A549 (cell line): ENCODE data around the gene LRRC4C. TPM values are rescaled to one million over a fixed set of nuclear protein-coding genes. Genes with fewer than 3 reads are reported as not detected.

Source experiments
- ATAC-seq, 2 experiments: fragments of 200-7000 bp in 1 of 2; fragments of >200 bp in 1 of 2; cut with Nextera tagmentation in 1 of 2; cut with Tn5 transposase in 1 of 2; 3 replicates each; pipeline versions ENCODE4 v1.8.0 to v1.9.1; 2018 to 2020; ENCODE audit warnings: mild to moderate bottlenecking in 1 of 2, moderate library complexity in 1 of 2
- CTCF ChIA-PET: fragments of 300-600 bp; sonication (Branson Sonifier 250); formaldehyde crosslinking; extraction: SDS; loops from one replicate; lab custom pipeline; 2021; ENCODE audit warnings: antibody characterized with exemption, inconsistent platforms; lab: Yijun Ruan, JAX
- POLR2A ChIA-PET: fragments of 350-600 bp; formaldehyde crosslinking; extraction: SDS; loops from one replicate; lab custom pipeline; 2021; ENCODE audit warnings: antibody characterized with exemption, inconsistent platforms; lab: Yijun Ruan, JAX
- DNase-seq, 2 experiments: peaks; one replicate each; pipeline versions ENCODE4 v3.0.0 to v3.0.0-alpha.2; 2011 to 2016; ENCODE audit warnings: low read depth in 1 of 2, low spot score in 1 of 2
- FAIRE-seq: peaks from 2 replicates; lab custom pipeline; 2011; peaks lifted over from hg19 to GRCh38; lab: Jason Lieb, UNC
- H3K27ac ChIP-seq, 2 experiments: fragments of >200 bp; sonication (Bioruptor Twin); formaldehyde crosslinking; 3 replicates each; pipeline ENCODE4 v1.5.1; 2016 to 2017
- H3K4me1 ChIP-seq: fragments of >200 bp; sonication (Bioruptor Twin); formaldehyde crosslinking; 3 replicates; pipeline ENCODE4 v1.6.1; 2016
- H3K4me2 ChIP-seq: fragments of >200 bp; sonication (Bioruptor Twin); formaldehyde crosslinking; 3 replicates; pipeline ENCODE4 v1.6.1; 2016
- H3K4me3 ChIP-seq: fragments of >200 bp; sonication (Bioruptor Twin); formaldehyde crosslinking; 3 replicates; pipeline ENCODE4 v1.5.1; 2016
- H3K9me3 ChIP-seq: fragments of >200 bp; sonication (Bioruptor Twin); formaldehyde crosslinking; 3 replicates; pipeline ENCODE4 v1.6.1; 2016
- CBX2 ChIP-seq: fragments of 200-600 bp; sonication (generic); IDR thresholded peaks from 2 replicates; pipeline ENCODE4 v1.6.1; 2016; ENCODE audit warnings: low read depth, mild to moderate bottlenecking, borderline replicate concordance
- CEBPB ChIP-seq, 2 experiments: fragments of >200 bp in 1 of 2; sonication (Bioruptor Twin) in 1 of 2; formaldehyde crosslinking in 1 of 2; IDR thresholded peaks; 2 replicates each; pipeline ENCODE4 v1.6.1; 2012 to 2016
- CHD2 ChIP-seq: fragments of 150-350 bp; IDR thresholded peaks from 2 replicates; pipeline ENCODE4 v1.6.1; 2014; ENCODE audit warnings: low read length; ENCODE audit not compliant: partially characterized antibody
- CHD4 ChIP-seq: fragments of 200-600 bp; sonication (generic); IDR thresholded peaks from 2 replicates; pipeline ENCODE4 v1.6.1; 2016; ENCODE audit warnings: antibody characterized with exemption, mild to moderate bottlenecking, borderline replicate concordance
- EHMT2 ChIP-seq: fragments of 200-600 bp; sonication (generic); IDR thresholded peaks from 2 replicates; pipeline ENCODE4 v1.6.1; 2016; ENCODE audit warnings: antibody characterized with exemption, low read depth, mild to moderate bottlenecking, moderate library complexity
- EP300 ChIP-seq, 2 experiments: fragments of >200 bp; sonication (Bioruptor Twin); formaldehyde crosslinking; IDR thresholded peaks; 2 replicates in 1 of 2; 3 replicates in 1 of 2; pipeline ENCODE4 v1.6.1; 2016 to 2017
- ESRRA ChIP-seq: fragments of 150-350 bp; IDR thresholded peaks from 2 replicates; pipeline ENCODE4 v1.6.1; 2014; ENCODE audit warnings: mild to moderate bottlenecking, low read length, borderline replicate concordance
- FOSB ChIP-seq: fragments of 250-450 bp; sonication (Bioruptor Pico); IDR thresholded peaks from 2 replicates; pipeline ENCODE4 v1.5.0; 2020; ENCODE audit warnings: mild to moderate bottlenecking, moderate library complexity
- HEYL ChIP-seq: fragments of 250-450 bp; sonication (Bioruptor Pico); IDR thresholded peaks from 2 replicates; pipeline ENCODE4 v1.8.0; 2021; ENCODE audit warnings: mild to moderate bottlenecking, moderate library complexity
- HOXA7 ChIP-seq: fragments of 250-450 bp; sonication (Bioruptor Pico); IDR thresholded peaks from 2 replicates; pipeline ENCODE4 v1.5.0; 2020; ENCODE audit warnings: mild to moderate bottlenecking, moderate library complexity
- HOXB13 ChIP-seq: fragments of 250-450 bp; sonication (Bioruptor Pico); IDR thresholded peaks from 2 replicates; pipeline ENCODE4 v1.5.0; 2020; ENCODE audit warnings: low read depth, mild to moderate bottlenecking, moderate library complexity
- JUNB ChIP-seq: fragments of >200 bp; sonication (Bioruptor Twin); formaldehyde crosslinking; IDR thresholded peaks from 2 replicates; pipeline ENCODE4 v1.6.1; 2016
- MYC ChIP-seq: IDR thresholded peaks from 2 replicates; pipeline ENCODE4 v1.6.1; 2012; ENCODE audit warnings: mild to moderate bottlenecking, inconsistent platforms, low read length, improper control_type of control experiment, borderline replicate concordance
- NR3C1 ChIP-seq: fragments of >200 bp; sonication (Bioruptor Twin); formaldehyde crosslinking; IDR thresholded peaks from 3 replicates; pipeline ENCODE4 v1.6.1; 2017
- RCOR1 ChIP-seq: fragments of 150-350 bp; IDR thresholded peaks from 2 replicates; pipeline ENCODE4 v1.6.1; 2014; ENCODE audit warnings: antibody characterized with exemption, low read length, low read depth
- RFX5 ChIP-seq: fragments of 450-650 bp; IDR thresholded peaks from 2 replicates; pipeline ENCODE4 v1.7.1; 2014; ENCODE audit warnings: antibody characterized with exemption, mild to moderate bottlenecking, moderate library complexity
- RNF2 ChIP-seq: fragments of 200-600 bp; sonication (generic); IDR thresholded peaks from 2 replicates; pipeline ENCODE4 v1.6.1; 2016; ENCODE audit warnings: low read depth, mild to moderate bottlenecking, antibody characterized with exemption, moderate library complexity, borderline replicate concordance
- SMC3 ChIP-seq: fragments of >200 bp; sonication (Bioruptor Twin); formaldehyde crosslinking; IDR thresholded peaks from 3 replicates; pipeline ENCODE4 v1.6.1; 2018; ENCODE audit warnings: inconsistent platforms
- TFCP2L1 ChIP-seq: fragments of 250-450 bp; sonication (Bioruptor Pico); IDR thresholded peaks from 2 replicates; pipeline ENCODE4 v1.5.0; 2021; ENCODE audit warnings: mild to moderate bottlenecking
- ZC3H11A ChIP-seq: fragments of 450-650 bp; IDR thresholded peaks from 2 replicates; pipeline ENCODE4 v1.6.1; 2014; ENCODE audit warnings: antibody characterized with exemption, mild to moderate bottlenecking
- ZFP36 ChIP-seq: fragments of 450-650 bp; IDR thresholded peaks from 2 replicates; pipeline ENCODE4 v1.6.1; 2014; ENCODE audit warnings: borderline replicate concordance; ENCODE audit not compliant: partially characterized antibody
- WGBS: methylation state at CpG from one replicate; pipeline ENCODE4 v1.1.6; 2017; ENCODE audit errors: missing lambda C conversion rate; 5-methylcytosine and 5-hydroxymethylcytosine counted together
- polyA plus RNA-seq, 4 experiments: library from polyadenylated mRNA; depleted of rRNA in 3 of 4; stranded (reverse); fragments of >200 nt; fragmentation: RNase III in 1 of 4; extraction: RNeasy Plus Mini Kit Qiagen cat#74134 plus additional on column Dnase treatment in 1 of 4; gene quantifications; 2 replicates in 3 of 4; 3 replicates in 1 of 4; pipeline ENCODE4 v1.2.3, GENCODE V29; 2011 to 2017
- TF ChIP-seq, protein P1 (sequence below): fragments of 250-450 bp; sonication (Bioruptor Pico); IDR thresholded peaks from 2 replicates; pipeline ENCODE4 v1.5.0; 2021; ENCODE audit warnings: mild to moderate bottlenecking, moderate library complexity, borderline replicate concordance
- TF ChIP-seq, protein P2 (sequence below): fragments of >200 bp; sonication (Bioruptor Twin); formaldehyde crosslinking; IDR thresholded peaks from 3 replicates; pipeline ENCODE4 v1.5.1; 2016
- TF ChIP-seq, protein P3 (sequence below): fragments of 150-350 bp; IDR thresholded peaks from 2 replicates; pipeline ENCODE4 v1.6.1; 2014; ENCODE audit warnings: low read depth, mild to moderate bottlenecking, low read length
- TF ChIP-seq, protein P4 (sequence below): IDR thresholded peaks from 2 replicates; pipeline ENCODE4 v1.6.1; 2012
- TF ChIP-seq, protein P5 (sequence below): fragments of >200 bp; sonication (Bioruptor Twin); formaldehyde crosslinking; IDR thresholded peaks from 3 replicates; pipeline ENCODE4 v1.6.1; 2016

The LRRC4C gene
- polyA plus RNA-seq, 2 of the 4 experiments (the other 2 are of a cell fraction): not detected

DNA sequence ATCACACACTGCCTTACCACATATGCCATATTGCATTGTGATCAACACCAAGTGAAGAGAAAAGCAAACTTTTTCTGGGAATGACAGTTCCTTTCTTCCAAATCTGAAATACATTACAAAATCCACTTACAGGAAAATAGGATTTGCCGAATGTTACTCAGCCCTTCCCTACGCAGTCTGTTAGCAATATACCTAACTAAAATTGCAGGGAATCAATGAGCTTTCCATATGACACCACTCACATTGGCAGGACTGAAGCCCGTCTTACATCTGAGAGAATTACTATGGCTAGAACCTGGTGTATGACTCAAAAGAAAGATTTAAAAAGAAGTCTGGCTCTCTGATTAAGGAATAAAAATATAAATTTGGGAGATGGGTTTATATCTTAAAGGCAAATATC lies 136.0 kb downstream of the LRRC4C start:
- 27% methylated on average over 3 of the region's 3 CpGs for WGBS
- CTCF ChIA-PET: no interaction called here
- H3K4me1 ChIP-seq: no peaks in the 10 kb centered on the region
- no peak overlapping the region for H3K27ac ChIP-seq
- TF ChIP-seq HEYL (CRISPR knock-in tag): no peak
- TF ChIP-seq, all 56 proteins: peak for 0
- H3K4me2 ChIP-seq: no peak overlapping the region
- DNase-seq (no peak), ATAC-seq (no peak), FAIRE-seq (no peak)
- no peaks in the 10 kb centered on the region for H3K9me3 ChIP-seq
- POLR2A ChIA-PET: no interaction called here
- H3K4me3 ChIP-seq: no peak overlapping the region

DNA sequence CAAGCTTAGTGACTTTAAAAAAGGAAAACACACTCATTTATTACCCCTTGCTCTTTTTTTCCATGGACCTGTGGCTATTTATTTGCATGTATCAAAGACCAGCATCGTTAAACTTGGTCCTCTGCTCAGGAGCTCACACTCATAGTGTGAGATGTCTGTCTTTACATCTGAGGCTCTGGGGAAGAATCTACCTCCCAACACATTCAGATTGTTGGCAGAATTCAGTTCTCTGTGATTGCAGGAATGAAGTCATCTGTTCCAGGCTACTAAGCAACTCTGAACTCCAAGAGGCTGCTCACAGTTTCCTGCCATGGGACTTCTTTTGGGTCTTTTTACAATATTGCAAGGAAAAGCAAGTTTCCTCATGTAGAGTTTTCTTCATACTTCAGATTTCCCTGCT lies 138.8 kb downstream of the LRRC4C start:
- Histone ChIP-seq H3K4me3 (no peak overlapping the region), H3K4me1 (no peaks in the 10 kb centered on the region), H3K27ac (no peak overlapping the region), H3K9me3 (no peaks in the 10 kb centered on the region), H3K4me2 (no peak overlapping the region)
- FAIRE-seq: no peak
- no peak for ATAC-seq
- ChIA-PET CTCF (no interaction called here), POLR2A (no interaction called here)
- 0% methylated on average over 1 of the region's 1 CpG for WGBS
- no peak for DNase-seq
- TF ChIP-seq HOXA7 (CRISPR knock-in tag): no peak
- TF ChIP-seq, protein P1, sequence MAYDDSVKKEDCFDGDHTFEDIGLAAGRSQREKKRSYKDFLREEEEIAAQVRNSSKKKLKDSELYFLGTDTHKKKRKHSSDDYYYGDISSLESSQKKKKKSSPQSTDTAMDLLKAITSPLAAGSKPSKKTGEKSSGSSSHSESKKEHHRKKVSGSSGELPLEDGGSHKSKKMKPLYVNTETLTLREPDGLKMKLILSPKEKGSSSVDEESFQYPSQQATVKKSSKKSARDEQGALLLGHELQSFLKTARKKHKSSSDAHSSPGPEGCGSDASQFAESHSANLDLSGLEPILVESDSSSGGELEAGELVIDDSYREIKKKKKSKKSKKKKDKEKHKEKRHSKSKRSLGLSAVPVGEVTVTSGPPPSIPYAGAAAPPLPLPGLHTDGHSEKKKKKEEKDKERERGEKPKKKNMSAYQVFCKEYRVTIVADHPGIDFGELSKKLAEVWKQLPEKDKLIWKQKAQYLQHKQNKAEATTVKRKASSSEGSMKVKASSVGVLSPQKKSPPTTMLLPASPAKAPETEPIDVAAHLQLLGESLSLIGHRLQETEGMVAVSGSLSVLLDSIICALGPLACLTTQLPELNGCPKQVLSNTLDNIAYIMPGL (CRISPR knock-in tag): no peak
- TF ChIP-seq EP300 (IDR thresholded peaks at IDR 0.05): no peak
- no peak for TF ChIP-seq MYC
- TF ChIP-seq ZC3H11A: no peak
- no peak for TF ChIP-seq ZFP36
- TF ChIP-seq, protein P2, sequence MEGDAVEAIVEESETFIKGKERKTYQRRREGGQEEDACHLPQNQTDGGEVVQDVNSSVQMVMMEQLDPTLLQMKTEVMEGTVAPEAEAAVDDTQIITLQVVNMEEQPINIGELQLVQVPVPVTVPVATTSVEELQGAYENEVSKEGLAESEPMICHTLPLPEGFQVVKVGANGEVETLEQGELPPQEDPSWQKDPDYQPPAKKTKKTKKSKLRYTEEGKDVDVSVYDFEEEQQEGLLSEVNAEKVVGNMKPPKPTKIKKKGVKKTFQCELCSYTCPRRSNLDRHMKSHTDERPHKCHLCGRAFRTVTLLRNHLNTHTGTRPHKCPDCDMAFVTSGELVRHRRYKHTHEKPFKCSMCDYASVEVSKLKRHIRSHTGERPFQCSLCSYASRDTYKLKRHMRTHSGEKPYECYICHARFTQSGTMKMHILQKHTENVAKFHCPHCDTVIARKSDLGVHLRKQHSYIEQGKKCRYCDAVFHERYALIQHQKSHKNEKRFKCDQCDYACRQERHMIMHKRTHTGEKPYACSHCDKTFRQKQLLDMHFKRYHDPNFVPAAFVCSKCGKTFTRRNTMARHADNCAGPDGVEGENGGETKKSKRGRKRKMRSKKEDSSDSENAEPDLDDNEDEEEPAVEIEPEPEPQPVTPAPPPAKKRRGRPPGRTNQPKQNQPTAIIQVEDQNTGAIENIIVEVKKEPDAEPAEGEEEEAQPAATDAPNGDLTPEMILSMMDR: no peak
- TF ChIP-seq FOSB (CRISPR knock-in tag): no peak
- TF ChIP-seq SMC3: no peak
- no peak for TF ChIP-seq CHD4
- TF ChIP-seq RNF2: no peak
- no peak for TF ChIP-seq EHMT2

DNA sequence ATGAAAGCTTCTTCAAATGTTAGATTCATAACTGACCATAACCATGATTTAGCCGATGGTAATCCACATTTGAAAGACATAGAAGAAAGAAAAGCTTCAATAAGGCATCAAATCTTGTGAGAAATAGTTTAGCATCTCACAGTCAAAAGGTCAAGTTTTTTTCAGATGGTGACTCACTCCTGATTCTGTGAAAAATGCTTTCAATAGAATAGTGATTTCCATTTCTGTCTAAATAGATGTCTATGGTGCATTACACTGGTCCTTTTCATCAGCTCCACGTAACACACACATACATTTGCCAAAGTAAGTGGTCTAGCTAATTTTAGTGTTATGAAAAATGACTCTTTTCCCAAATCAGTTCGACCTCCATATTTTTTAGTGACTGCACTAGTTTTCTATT lies 139.2 kb downstream of the LRRC4C start:
- H3K27ac ChIP-seq: no peak overlapping the region
- 2% methylated on average over 3 of the region's 3 CpGs for WGBS

More for the DNA sequence above, 139.2 kb downstream of the LRRC4C start:
- TF ChIP-seq HOXB13 (CRISPR knock-in tag): no peak
- no peak for TF ChIP-seq ZC3H11A
- TF ChIP-seq HOXA7 (CRISPR knock-in tag): no peak
- TF ChIP-seq, protein P3, sequence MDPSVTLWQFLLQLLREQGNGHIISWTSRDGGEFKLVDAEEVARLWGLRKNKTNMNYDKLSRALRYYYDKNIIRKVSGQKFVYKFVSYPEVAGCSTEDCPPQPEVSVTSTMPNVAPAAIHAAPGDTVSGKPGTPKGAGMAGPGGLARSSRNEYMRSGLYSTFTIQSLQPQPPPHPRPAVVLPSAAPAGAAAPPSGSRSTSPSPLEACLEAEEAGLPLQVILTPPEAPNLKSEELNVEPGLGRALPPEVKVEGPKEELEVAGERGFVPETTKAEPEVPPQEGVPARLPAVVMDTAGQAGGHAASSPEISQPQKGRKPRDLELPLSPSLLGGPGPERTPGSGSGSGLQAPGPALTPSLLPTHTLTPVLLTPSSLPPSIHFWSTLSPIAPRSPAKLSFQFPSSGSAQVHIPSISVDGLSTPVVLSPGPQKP: no peak
- no peak for TF ChIP-seq HEYL (CRISPR knock-in tag)
- TF ChIP-seq RFX5: no peak
- no peak for TF ChIP-seq JUNB
- no peak for TF ChIP-seq TFCP2L1 (CRISPR knock-in tag)
- no peak for TF ChIP-seq ESRRA
- TF ChIP-seq, protein P4, sequence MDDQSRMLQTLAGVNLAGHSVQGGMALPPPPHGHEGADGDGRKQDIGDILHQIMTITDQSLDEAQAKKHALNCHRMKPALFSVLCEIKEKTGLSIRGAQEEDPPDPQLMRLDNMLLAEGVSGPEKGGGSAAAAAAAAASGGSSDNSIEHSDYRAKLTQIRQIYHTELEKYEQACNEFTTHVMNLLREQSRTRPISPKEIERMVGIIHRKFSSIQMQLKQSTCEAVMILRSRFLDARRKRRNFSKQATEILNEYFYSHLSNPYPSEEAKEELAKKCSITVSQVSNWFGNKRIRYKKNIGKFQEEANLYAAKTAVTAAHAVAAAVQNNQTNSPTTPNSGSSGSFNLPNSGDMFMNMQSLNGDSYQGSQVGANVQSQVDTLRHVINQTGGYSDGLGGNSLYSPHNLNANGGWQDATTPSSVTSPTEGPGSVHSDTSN: no peak
- TF ChIP-seq CEBPB (IDR thresholded peaks at IDR 0.05): no peak
- TF ChIP-seq CBX2: no peak
- no peak for TF ChIP-seq NR3C1
- no peak for TF ChIP-seq CHD2
- no peak for TF ChIP-seq RCOR1
- no peak for TF ChIP-seq ZFP36
- TF ChIP-seq, protein P5, sequence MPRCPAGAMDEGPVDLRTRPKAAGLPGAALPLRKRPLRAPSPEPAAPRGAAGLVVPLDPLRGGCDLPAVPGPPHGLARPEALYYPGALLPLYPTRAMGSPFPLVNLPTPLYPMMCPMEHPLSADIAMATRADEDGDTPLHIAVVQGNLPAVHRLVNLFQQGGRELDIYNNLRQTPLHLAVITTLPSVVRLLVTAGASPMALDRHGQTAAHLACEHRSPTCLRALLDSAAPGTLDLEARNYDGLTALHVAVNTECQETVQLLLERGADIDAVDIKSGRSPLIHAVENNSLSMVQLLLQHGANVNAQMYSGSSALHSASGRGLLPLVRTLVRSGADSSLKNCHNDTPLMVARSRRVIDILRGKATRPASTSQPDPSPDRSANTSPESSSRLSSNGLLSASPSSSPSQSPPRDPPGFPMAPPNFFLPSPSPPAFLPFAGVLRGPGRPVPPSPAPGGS: no peak
- FAIRE-seq (no peak), DNase-seq (no peak), ATAC-seq (no peak)
- Histone ChIP-seq H3K9me3 (no peaks in the 10 kb centered on the region), H3K4me2 (no peak overlapping the region), H3K4me3 (no peak overlapping the region), H3K4me1 (no peaks in the 10 kb centered on the region)
- ChIA-PET CTCF (no interaction called here), POLR2A (no interaction called here)
